Measurements from ENCODE around the gene PLEKHA8.

DNA sequence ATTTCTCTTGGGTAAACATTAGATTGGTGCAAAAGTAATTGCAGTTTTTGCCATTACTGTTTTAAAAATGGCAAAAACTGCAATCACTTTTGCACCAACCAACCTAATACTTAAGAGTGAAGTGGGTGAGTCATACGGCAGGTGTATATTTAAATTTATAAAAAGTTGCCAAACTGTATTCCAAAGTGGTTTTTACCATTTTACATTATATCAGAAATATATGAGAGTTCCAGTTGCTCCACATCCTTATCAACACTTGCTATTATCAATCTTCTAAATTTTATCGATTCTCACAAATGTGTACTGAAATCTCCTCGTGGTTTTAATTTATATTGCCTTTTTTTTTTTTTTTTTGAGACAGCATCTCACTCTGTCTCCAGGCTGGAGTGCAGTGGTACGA lies 35.1 kb upstream of the PLEKHA8 start:
- TF ChIP-seq, protein P1, sequence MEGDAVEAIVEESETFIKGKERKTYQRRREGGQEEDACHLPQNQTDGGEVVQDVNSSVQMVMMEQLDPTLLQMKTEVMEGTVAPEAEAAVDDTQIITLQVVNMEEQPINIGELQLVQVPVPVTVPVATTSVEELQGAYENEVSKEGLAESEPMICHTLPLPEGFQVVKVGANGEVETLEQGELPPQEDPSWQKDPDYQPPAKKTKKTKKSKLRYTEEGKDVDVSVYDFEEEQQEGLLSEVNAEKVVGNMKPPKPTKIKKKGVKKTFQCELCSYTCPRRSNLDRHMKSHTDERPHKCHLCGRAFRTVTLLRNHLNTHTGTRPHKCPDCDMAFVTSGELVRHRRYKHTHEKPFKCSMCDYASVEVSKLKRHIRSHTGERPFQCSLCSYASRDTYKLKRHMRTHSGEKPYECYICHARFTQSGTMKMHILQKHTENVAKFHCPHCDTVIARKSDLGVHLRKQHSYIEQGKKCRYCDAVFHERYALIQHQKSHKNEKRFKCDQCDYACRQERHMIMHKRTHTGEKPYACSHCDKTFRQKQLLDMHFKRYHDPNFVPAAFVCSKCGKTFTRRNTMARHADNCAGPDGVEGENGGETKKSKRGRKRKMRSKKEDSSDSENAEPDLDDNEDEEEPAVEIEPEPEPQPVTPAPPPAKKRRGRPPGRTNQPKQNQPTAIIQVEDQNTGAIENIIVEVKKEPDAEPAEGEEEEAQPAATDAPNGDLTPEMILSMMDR (IDR thresholded peaks at IDR 0.05), result no peak
- no peak for TF ChIP-seq POLR2A (IDR thresholded peaks at IDR 0.05)
